Measurements from ENCODE around the gene GDPD5. TPM values are rescaled to one million over a fixed set of nuclear protein-coding genes. Genes with fewer than 3 reads are reported as not detected.

The GDPD5 gene
- total and polyA plus RNA-seq, 10 of the 15 experiments (the other 5 are each of a cell fraction or from before 2014, with no cell fraction given) = 0.10 to 30.0 (median 6.7) TPM

- no peaks in the 10 kb centered on the region for H3K27me3 ChIP-seq (replicated peaks in 1 of 2; ENCODE audit: control insufficient read depth in 2 of 2, insufficient read depth in 2 of 2, low read length in 1 of 2)
- no peaks in the 10 kb centered on the region for H3K4me1 ChIP-seq (ENCODE audit: control insufficient read depth, insufficient read depth, low read length)
- DNase-seq (ENCODE audit: low read depth, low spot score) (no peak), ATAC-seq (no peak), FAIRE-seq (no peak)
- intact Hi-C loops (cut with micrococcal nuclease; ENCODE audit: unreplicated experiment) (no loop called here), in situ Hi-C loops (cut with MboI) (no loop called here)
- H3K79me2 ChIP-seq (ENCODE audit: control insufficient read depth, insufficient read depth, low read length) = no peaks in the 10 kb centered on the region
- CTCF ChIA-PET = no interaction called here
- RAD21 ChIA-PET (ENCODE audit: unreplicated experiment) = no interaction called here
- SMC1A ChIA-PET (ENCODE audit: uncharacterized antibody, unreplicated experiment) = no interaction called here
- no peaks in the 10 kb centered on the region for H3K9me3 ChIP-seq (replicated peaks; ENCODE audit: control insufficient read depth, insufficient read depth, low read length)
- BruUV-seq (replicated peaks) = no TSS peak
- 98% methylated on average over 2 of the region's 2 CpGs for WGBS (ENCODE audit: insufficient coverage, insufficient replicate concordance, low lambda C conversion rate, missing lambda C conversion rate)
- no peak overlapping the region for H3K4me3 ChIP-seq
- no peak overlapping the region for H3K4me2 ChIP-seq (ENCODE audit: control insufficient read depth, insufficient read depth)
- H4K20me1 ChIP-seq (ENCODE audit: control insufficient read depth, insufficient read depth) = no peaks in the 10 kb centered on the region
- H3K36me3 ChIP-seq (ENCODE audit: control insufficient read depth in 2 of 2, insufficient read depth in 2 of 2, low read length in 1 of 2) = peaks cover 2 to 3% of the 10 kb centered on the region in 2 experiments; a peak in 2 of 4 replicates
- no peak overlapping the region for H3K9ac ChIP-seq (ENCODE audit: control insufficient read depth, insufficient read depth, low read length)
- POLR2A ChIA-PET = no interaction called here
- H2AFZ ChIP-seq (ENCODE audit: control insufficient read depth, low read depth, low read length) = no peak overlapping the region
- H3K27ac ChIP-seq (ENCODE audit: control insufficient read depth, insufficient read depth) = no peak overlapping the region
- no peak for TF ChIP-seq ESRRA (IDR thresholded peaks at IDR 0.05; ENCODE audit: low read length)
- TF ChIP-seq FOXM1 (IDR thresholded peaks at IDR 0.05; ENCODE audit: low read depth, low read length) = no peak
- TF ChIP-seq ASH2L (IDR thresholded peaks at IDR 0.05; ENCODE audit: borderline replicate concordance, low read depth) = no peak
- TF ChIP-seq BRCA1 (IDR thresholded peaks at IDR 0.05; ENCODE audit: low read depth, low read length) = no peak
- no peak for TF ChIP-seq RB1 (IDR thresholded peaks at IDR 0.05; ENCODE audit: borderline replicate concordance)
- no peak for TF ChIP-seq ZNF274 (IDR thresholded peaks at IDR 0.05; ENCODE audit: insufficient read depth, insufficient read length)
- no peak for TF ChIP-seq BACH1 (IDR thresholded peaks at IDR 0.05; ENCODE audit: borderline replicate concordance)
- no peak for TF ChIP-seq NR2C2 (IDR thresholded peaks at IDR 0.05; ENCODE audit: borderline replicate concordance, control insufficient read depth, insufficient read length, low read depth)
- no peak for TF ChIP-seq CHD4 (IDR thresholded peaks at IDR 0.05)
- TF ChIP-seq ZBTB40 (IDR thresholded peaks at IDR 0.05; ENCODE audit: borderline replicate concordance) = no peak
- TF ChIP-seq JUND (IDR thresholded peaks at IDR 0.05; ENCODE audit: low read depth, low read length) = no peak
- TF ChIP-seq YY1 (IDR thresholded peaks at IDR 0.05; ENCODE audit: low read depth, low read length) = no peak
- no peak for TF ChIP-seq MYC (IDR thresholded peaks at IDR 0.05; ENCODE audit: insufficient read depth, insufficient read length, insufficient replicate concordance, low read length, severe bottlenecking)
- TF ChIP-seq POU2F2 (IDR thresholded peaks at IDR 0.05; ENCODE audit: borderline replicate concordance, low read depth, low read length) = no peak
- no peak for TF ChIP-seq ETV6 (conservative IDR thresholded peaks at IDR 0.05 in 1 of 2, IDR thresholded peaks at IDR 0.05 in 1 of 2; ENCODE audit: borderline replicate concordance in 1 of 2, low read depth in 1 of 2)
- no peak for TF ChIP-seq SKIL (IDR thresholded peaks at IDR 0.05; ENCODE audit: low read depth, poor library complexity, severe bottlenecking)
- TF ChIP-seq MLLT1 (IDR thresholded peaks at IDR 0.05) = no peak
- TF ChIP-seq MAX (IDR thresholded peaks at IDR 0.05; ENCODE audit: low read depth, low read length) = no peak
Observed at GRCh38 chr11:75421902-75422247, 103.9 kb downstream of the GDPD5 start.
